H7 (cell line): ENCODE measurements around the gene SHPK. TPM values are rescaled to one million over a fixed set of nuclear protein-coding genes. Genes with fewer than 3 reads are reported as not detected.
A peak's percentile ranks its signal among the peaks of the same experiment; 100 is the strongest.

Experiments used
- DNase-seq: peaks from one replicate; pipeline ENCODE4 v3.0.0; 2012
- H3K27me3 ChIP-seq: 2 replicates; pipeline ENCODE4 v1.6.0; 2011; ENCODE audit warnings: mild to moderate bottlenecking, low read length; ENCODE audit not compliant: control insufficient read depth, insufficient read depth
- H3K36me3 ChIP-seq: replicated peaks from 2 replicates; pipeline ENCODE4 v1.5.1; 2011; ENCODE audit warnings: low read length; ENCODE audit not compliant: control insufficient read depth, insufficient read depth
- H3K4me3 ChIP-seq: 2 replicates; pipeline ENCODE4 v1.5.1; 2011; ENCODE audit warnings: low read depth, mild to moderate bottlenecking, control low read depth, low read length, moderate library complexity; ENCODE audit not compliant: insufficient read depth
- total RNA-seq: library from RNA; depleted of rRNA; stranded (reverse); fragments of >200 nt; shearing (Covaris generic); gene quantifications from 2 replicates; pipeline ENCODE4 v1.2.3, GENCODE V29; 2014; rRNA removed

Gene SHPK
- total RNA-seq = 22.9 and 27.0 TPM in 2 replicates

GRCh38 chr17:3636154-3636907 lies at the start of gene SHPK, which contains the start of gene CTNS:
TSS of gene SHPK (minus strand) at chr17:3636250. CDS start at chr17:3636219, 31 bp downstream.
TSS of gene CTNS (plus strand) at chr17:3636760. CDS start at chr17:3640207, 3,447 bp downstream.
- Histone ChIP-seq H3K36me3 (no peaks in the 10 kb centered on the region; the same call in 1 of the 2 replicates), H3K4me3 (peak within 1 kb of the TSS; percentile 96), H3K27me3 (no peaks in the 10 kb centered on the region)
- DNase-seq = peak; percentile 100

DNA sequence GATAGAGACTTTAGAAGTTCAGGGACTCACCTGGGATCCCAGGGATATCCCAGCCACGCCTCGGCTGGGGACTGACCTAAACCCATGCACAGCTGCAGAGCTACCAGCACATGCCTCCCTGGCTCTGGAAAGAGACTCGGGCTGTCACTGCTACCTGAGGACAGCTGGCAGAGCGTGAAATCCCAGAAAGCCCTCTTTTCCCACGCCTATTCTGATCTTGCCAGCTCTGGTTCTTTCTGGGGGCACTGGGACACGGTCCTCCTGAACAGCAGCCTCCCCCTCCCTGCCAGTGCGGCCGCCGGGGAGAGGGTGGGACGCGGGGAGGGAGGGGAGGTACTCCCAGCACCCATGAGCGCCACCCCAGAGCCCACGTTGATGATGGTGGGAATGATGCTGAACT lies 49.1 kb upstream of the SHPK start:
- no peaks in the 10 kb centered on the region for H3K27me3 ChIP-seq
- DNase-seq = peak; percentile 50
- no peaks in the 10 kb centered on the region for H3K36me3 ChIP-seq
- H3K4me3 ChIP-seq = no peak overlapping the region

GRCh38 chr17:3683054-3683511 lies 47.0 kb upstream of the SHPK start:
- no peak overlapping the region for H3K4me3 ChIP-seq
- no peaks in the 10 kb centered on the region for H3K36me3 ChIP-seq
- H3K27me3 ChIP-seq = no peaks in the 10 kb centered on the region
- DNase-seq = peak; percentile 96

DNA sequence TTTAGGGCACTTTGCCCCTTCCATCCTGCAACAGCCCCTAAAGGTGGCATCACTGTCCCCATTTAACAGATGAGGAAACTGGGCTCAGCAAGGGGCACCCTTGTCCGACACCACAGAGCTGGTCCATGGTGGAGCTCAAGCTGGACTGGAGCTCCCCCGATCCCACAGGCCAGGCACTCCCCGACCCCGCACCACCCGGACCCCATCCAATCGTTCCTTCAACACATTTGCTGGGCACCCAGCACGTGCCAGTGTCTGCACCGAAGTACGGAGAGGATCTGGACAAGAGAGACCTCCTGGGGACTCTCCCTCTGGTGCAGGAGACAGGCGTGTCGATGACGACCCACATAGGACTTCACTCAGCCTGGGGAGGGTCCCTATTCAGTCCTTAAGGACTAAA lies 46.0 kb upstream of the SHPK start:
- DNase-seq = peak; percentile 41
- no peaks in the 10 kb centered on the region for H3K27me3 ChIP-seq
- no peak overlapping the region for H3K4me3 ChIP-seq
- no peaks in the 10 kb centered on the region for H3K36me3 ChIP-seq

DNA sequence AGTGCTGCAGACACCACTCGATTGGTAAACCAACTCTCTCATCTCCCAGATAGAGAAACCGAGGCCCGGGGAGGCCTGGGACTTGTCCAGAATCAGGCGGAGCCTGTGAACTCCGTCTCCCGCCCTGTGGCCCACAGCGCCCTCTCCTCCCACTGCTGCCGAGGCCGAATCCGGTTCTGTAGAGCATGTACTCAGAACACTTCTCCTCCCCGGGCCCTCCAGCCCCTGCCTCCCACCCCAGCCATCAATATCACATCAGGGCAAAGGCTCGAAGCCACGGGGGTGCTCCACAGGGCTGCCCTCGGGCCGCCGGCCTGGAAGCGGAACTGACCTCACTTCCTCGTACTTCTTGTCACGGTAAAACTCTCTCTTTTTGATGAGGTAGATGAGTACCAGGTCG lies 45.5 kb upstream of the SHPK start:
- DNase-seq = peak; percentile 47
- no peaks in the 10 kb centered on the region for H3K36me3 ChIP-seq

DNA sequence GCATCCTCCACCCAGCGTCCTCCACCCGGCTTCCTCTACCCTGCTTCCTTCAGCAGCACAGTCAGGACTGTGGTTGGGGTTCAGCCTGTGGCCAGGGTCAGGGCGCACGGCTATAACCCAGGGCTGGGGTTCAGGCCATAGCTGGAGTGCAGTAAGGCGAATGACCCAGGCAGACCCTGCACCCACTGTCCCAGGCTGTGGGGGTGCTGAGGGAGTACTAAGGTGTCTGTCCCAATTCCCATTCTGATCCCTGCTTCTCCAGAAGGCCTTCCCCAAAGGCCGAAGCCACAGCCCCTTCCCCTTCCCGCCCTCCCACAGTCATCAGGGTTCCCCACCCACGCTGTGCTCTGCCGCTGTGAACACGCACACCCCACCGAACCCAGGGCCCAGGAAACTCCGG lies 45.0 kb upstream of the SHPK start:
- no peak overlapping the region for H3K4me3 ChIP-seq
- no peaks in the 10 kb centered on the region for H3K27me3 ChIP-seq
- no peak for DNase-seq
- H3K36me3 ChIP-seq = no peaks in the 10 kb centered on the region

More for the DNA sequence above, 45.5 kb upstream of the SHPK start:
- Histone ChIP-seq H3K27me3 (no peaks in the 10 kb centered on the region), H3K4me3 (no peak overlapping the region)

- Histone ChIP-seq H3K36me3 (no peaks in the 10 kb centered on the region), H3K27me3 (no peaks in the 10 kb centered on the region), H3K4me3 (no peak overlapping the region)
- no peak for DNase-seq
These were observed 43.6 kb upstream of the SHPK start for GRCh38 chr17:3679531-3680126.

- Histone ChIP-seq H3K27me3 (no peaks in the 10 kb centered on the region), H3K4me3 (no peak overlapping the region), H3K36me3 (no peaks in the 10 kb centered on the region)
- no peak for DNase-seq
These were observed 42.9 kb upstream of the SHPK start for GRCh38 chr17:3678821-3679530.

DNA sequence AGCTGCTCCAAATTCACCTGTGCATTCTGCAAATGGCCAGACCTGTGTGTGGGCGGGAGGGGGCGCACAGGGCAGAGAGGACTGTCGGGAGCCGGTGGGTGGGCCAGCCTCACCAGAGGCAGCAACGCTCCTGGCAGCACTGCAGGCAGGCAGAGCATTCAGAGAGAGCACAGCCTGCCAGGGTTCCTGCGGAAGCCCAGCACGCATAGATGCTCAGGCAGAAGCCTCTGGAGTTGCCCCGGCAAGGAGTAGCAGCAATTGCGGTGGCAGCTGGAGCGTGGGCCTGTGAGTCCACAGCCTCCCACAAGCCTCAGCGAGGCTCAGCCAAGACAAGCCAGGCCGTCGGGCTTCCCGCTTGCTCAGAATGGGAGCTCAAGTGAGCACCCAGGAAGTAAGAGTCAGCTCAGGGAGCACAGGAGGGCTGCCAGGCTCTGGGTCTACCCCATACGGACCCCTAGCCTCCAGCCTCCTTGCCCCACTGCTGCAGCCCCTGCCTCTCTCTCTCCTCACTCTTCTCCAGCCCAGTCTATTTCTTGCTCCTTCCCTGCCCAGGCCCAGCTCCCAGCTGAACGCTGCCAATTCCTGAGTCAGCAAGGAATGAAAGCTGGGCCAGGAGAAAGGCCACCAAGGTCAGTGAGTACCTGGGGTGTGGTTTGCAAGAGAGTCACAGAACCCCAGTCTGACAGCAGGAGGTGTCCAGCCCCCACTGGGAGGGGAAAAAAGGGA lies 42.2 kb upstream of the SHPK start:
- no peaks in the 10 kb centered on the region for H3K27me3 ChIP-seq
- DNase-seq = peak; percentile 91

DNA sequence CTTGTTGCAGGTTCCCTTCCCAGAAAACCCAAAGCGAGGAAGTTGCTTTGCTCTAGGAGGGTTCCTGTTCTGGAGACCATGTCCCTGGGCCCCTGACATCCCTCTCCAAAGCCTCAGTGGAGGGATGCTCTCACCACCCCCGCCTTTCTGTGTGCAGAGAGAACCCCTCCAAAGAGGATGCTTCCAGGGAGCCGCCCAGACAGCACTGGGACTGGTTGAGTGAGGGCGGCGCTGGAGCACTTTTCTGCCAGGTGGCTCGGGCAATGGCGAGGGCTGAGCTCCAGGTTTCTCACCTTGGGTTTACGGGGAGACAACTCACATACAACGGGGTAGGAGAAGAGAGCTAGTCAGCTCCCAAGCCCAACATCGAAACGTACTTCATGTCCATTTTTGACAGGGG lies 39.8 kb upstream of the SHPK start:
- no peaks in the 10 kb centered on the region for H3K36me3 ChIP-seq
- no peak overlapping the region for H3K4me3 ChIP-seq
- no peak for DNase-seq
- no peaks in the 10 kb centered on the region for H3K27me3 ChIP-seq

More for the DNA sequence above, 42.2 kb upstream of the SHPK start:
- H3K36me3 ChIP-seq = no peaks in the 10 kb centered on the region
- H3K4me3 ChIP-seq = no peak overlapping the region

GRCh38 chr17:3672571-3672970 lies 36.5 kb upstream of the SHPK start:
- H3K4me3 ChIP-seq = no peak overlapping the region
- peaks cover 2% of the 10 kb centered on the region for H3K36me3 ChIP-seq
- no peak for DNase-seq
- no peaks in the 10 kb centered on the region for H3K27me3 ChIP-seq

- Histone ChIP-seq H3K27me3 (no peaks in the 10 kb centered on the region), H3K36me3 (peaks cover 2% of the 10 kb centered on the region), H3K4me3 (peak overlapping the region; percentile 75)
- DNase-seq = no peak
These were observed 33.5 kb upstream of the SHPK start for GRCh38 chr17:3669548-3669947.

GRCh38 chr17:3669085-3669347 lies 33.0 kb upstream of the SHPK start:
- peak overlapping the region; percentile 75 for H3K4me3 ChIP-seq
- H3K27me3 ChIP-seq = no peaks in the 10 kb centered on the region
- peaks cover 2% of the 10 kb centered on the region for H3K36me3 ChIP-seq
- DNase-seq = no peak

GRCh38 chr17:3668279-3669084 lies 32.4 kb upstream of the SHPK start, which contains the start of the genes EMC6 and TAX1BP3:
TSS of gene EMC6 (plus strand) at chr17:3668812. CDS start at chr17:3669147, 335 bp downstream.
TSS of gene TAX1BP3 (minus strand) at chr17:3668578. CDS start at chr17:3668526, 52 bp downstream.
- Histone ChIP-seq H3K36me3 (peaks cover 2% of the 10 kb centered on the region), H3K4me3 (peak within 1 kb of the TSS; percentile 94), H3K27me3 (no peaks in the 10 kb centered on the region)
- DNase-seq = peak; percentile 100
